HG03354 (cell line): ENCODE data around the gene MAGED2.
"Not testable (repeated sequence)": the region's sequence is repeated elsewhere in the genome, so short reads cannot be mapped to it uniquely, and the experiment has no call there.

Experiments
- ATAC-seq: cut with Tn5 transposase; IDR thresholded peaks from one replicate; pipeline ENCODE4 v1.9.1; 2021; ENCODE audit warnings: mild to moderate bottlenecking; ENCODE audit not compliant: unreplicated experiment, poor library complexity, severe bottlenecking

The MAGED2 gene

GRCh38 chrX:54812306-54812705, 4.8 kb downstream of the MAGED2 start:
- no peak for ATAC-seq

DNA sequence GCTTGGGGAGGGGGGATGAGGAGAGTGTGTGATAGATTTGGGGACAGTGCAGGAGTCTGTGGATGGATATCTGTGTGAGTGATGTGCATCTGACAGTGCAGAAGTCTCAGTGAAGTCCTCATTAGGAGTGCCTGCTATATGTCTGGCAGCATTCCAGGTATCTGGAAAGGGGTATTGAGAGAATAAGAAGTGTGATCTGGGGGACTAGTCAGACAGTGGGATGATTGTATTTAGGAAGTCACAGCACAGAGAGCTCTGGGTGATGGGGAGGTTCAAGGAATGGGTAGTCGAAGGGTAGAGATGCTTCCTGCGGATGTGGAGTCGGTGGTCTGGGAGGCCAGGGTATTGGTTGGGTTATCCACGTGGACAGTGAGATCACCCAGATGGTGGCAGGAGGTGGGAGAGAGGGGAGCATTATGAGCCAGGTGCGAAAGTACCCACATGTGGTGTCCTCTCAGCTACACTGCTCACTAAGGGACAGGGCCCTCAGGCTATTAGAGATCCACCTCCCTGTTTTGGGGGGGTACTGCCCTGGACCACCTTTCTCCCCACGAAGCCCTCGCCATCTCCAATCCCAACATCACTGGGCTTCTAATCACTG, 9.8 kb downstream of the MAGED2 start:
- ATAC-seq: no peak

- ATAC-seq: no peak
These were observed 10.7 kb downstream of the MAGED2 start for GRCh38 chrX:54818221-54818620.

DNA sequence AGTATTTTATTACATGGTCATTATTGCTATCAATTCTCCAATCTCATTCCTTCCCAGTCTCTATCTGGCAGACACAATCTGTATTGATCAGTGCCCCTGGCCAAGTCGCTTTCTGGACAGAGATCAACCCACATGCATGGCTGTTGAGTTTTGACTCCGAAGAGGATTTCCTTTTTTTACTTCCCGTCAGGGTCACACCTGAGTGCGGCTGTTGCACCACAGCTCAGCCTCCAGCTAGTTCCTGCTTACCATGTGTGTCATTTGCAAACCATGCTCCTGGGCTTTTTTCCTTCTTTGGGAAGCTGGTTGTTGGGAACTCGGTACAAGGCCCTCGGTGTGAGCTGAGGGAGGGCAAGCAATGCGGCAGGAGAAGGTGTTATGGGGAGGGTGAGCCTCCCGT, 11.7 kb downstream of the MAGED2 start:
- no peak for ATAC-seq

- ATAC-seq: no peak
These were observed 13.2 kb downstream of the MAGED2 start for GRCh38 chrX:54820737-54821136.

- ATAC-seq: no peak
These were observed 13.8 kb downstream of the MAGED2 start for GRCh38 chrX:54821310-54821709.

DNA sequence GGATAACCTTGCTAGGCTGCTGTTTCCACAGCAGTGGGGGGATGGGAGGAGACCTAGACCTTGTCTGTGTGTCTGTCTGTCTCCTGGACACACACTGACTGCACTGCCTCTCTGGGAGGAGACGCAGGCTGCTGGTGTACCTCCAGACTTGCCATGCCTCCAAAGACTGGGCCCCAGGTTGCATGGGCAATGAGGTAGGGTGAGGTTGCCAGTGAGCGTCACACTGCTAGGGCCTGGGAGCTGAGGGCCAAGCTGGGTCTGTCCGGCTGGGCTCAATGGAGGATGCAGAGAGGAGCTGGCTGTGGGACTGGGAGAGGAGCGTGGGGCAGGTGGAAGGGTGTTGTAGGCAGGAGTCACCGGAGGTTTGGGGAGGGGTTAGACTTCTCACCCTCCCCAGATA, 16.6 kb downstream of the MAGED2 start:
- ATAC-seq: no peak

- ATAC-seq: no peak
These were observed 17.2 kb downstream of the MAGED2 start for GRCh38 chrX:54824722-54825121.

DNA sequence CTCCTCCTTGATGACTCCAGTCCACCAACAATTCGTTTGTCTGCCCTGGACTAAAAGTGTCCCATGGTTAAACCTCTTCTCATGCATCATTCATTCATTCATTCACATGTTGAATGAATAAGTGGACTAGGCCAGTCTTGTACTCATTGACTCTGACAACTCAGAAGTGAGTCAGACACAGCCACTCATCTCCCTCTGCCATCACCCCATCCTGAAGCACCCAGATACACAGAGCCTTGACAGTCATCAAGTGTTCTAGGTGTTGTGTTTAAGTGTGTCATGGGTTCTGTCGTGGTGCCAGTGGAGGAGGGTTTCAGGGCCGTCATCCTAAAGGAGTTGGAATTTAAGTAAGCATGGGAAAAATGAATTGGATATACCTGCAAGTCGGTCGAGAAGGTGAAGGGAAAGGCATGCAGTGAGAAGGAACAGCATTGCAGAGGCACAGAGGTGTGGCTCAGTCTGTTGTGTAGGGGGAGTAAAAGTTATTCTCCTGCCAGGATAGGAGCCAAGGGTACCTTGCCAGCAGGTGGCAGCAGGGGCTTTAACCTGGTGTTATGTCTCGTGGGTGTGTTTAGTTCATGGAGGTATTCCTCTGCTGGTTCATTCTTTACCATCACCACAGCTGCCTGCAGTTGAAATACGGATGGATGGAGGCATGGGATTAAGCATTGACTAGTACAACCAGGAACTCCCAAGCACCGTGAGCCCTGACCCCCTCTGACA, 18.3 kb downstream of the MAGED2 start:
- no peak for ATAC-seq

DNA sequence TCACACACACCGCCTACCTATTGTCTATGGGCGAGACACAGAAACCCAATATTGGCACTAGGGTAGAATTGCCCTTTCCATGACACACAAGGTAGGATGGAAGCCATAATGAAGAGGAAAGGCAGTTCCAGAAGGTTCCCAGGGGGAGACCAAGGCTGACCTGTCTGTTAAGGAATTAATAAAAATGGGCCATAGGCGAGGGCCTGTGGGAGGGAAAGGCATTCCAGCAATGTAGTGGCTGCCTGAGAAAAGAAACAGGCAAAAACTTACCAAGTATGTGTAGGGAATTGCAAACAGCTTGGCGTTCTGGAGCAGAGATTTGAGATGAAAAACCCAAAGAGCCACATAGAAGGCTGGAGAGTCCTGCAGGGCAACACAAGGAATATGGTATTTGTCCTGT, 19.1 kb downstream of the MAGED2 start:
- no peak for ATAC-seq

- ATAC-seq: no peak
These were observed 31.0 kb downstream of the MAGED2 start for GRCh38 chrX:54838583-54838982.

DNA sequence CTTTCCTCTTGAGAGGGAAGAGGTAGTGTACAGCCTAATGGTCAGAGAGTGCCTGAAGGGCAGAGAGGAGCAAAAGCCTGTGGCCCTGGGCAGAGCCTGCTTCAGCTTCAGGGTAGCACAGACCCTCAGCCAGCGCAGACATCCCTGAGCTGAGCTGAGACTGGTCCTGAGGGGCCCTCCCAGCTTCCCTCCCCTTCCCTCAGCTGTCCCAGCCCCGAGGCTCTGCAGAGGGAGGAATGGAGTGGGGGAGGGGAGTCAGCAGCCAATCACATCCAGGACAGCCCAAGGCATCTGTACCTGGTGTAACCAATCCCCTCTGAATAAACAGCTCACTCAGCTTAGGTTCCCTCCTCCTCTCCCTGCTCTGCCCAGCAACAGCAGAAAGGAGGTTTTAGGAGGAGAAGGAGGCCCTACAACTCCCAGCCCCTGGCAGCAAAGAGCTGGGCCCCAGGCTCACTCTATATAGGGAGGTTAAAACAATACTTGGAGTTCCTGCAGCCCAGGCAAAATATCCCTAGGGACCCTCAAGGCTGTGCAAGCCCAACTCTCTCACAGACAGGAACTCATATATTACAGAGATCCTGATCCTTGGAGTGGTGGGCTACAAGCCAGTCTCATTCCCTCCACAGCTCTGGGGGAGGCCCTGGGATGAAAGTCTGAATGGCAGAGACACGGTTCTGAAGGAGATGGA, 33.8 kb downstream of the MAGED2 start:
- ATAC-seq: not testable (repeated sequence)

DNA sequence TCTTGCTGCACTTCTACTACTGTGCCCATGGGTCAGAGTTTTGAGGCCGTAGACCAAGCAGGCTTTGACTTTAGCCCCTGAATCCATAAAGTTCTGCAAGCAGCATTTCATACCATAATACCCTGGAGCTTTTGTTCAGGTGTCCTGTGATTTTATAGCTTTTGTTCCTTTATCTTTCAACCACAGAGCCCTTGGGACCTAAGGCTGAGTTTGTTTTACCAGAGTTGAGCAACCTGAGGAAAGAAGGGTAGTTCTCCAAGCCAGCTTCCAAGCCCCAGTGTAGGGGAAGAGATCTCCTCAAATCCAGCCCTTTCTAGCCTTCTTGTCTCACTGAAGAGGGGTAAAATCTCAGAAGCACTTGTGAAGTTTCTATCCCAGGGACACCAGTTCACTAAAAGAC, 35.1 kb downstream of the MAGED2 start:
- no peak for ATAC-seq

GRCh38 chrX:54843050-54843449, 35.5 kb downstream of the MAGED2 start:
- ATAC-seq: no peak

DNA sequence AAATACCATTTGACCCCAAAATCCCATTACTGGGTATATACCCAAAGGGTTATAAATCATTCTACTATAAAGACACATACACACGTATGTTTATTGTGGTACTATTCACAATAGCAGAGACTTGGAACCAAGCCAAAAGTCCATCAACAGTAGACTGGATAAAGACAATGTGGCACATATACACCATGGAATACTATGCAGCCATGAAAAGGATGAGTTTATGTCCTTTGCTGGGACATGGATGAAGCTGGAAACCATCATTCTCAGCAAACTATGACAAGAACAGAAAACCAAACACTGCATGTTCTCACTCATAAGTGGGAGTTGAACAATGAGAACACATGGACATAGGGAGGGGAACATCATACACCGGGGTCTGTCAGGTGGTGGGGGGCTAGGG, 40.2 kb downstream of the MAGED2 start:
- not testable (repeated sequence) for ATAC-seq

- ATAC-seq: no peak
These were observed 57.7 kb downstream of the MAGED2 start for GRCh38 chrX:54865208-54865607.
